Measurements from ENCODE around the gene IPO4. TPM values are rescaled to one million over a fixed set of nuclear protein-coding genes. Genes with fewer than 3 reads are reported as not detected.

IPO4 gene
- total and polyA plus RNA-seq, 2 of the 4 experiments (the other 2 are of a cell fraction), result 37.6 to 39.4 TPM

DNA sequence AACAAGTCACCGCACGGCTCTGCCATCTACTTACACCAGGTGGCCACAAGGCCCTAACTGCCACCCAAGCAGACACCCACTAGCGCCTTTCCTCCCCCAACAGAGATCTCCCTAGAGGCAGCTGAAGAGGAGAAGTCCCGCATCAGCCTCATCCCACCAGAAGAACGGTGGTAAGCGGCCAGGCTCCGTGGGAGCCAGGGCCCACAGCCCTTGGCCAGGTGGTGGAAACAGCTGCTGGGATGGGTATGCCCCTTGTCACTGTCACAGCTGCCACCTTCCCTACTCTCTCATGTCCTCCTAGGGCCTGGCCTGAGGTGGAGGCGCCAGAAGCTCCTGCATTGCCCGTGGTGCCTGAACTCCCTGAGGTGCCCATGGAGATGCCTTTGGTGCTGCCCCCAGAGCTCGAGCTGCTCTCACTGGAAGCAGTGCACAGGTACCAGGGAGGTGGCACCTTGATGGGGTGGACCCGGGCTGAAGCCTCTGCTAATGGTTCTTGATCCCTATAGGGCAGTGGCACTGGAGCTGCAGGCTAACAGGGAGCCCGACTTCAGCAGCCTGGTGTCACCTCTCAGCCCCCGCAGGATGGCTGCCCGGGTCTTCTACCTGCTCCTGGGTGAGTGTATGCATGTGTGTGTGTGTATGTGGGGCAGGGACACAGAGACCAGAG is 9.2 kb downstream of the IPO4 start (continued):
- TF ChIP-seq, protein P1, sequence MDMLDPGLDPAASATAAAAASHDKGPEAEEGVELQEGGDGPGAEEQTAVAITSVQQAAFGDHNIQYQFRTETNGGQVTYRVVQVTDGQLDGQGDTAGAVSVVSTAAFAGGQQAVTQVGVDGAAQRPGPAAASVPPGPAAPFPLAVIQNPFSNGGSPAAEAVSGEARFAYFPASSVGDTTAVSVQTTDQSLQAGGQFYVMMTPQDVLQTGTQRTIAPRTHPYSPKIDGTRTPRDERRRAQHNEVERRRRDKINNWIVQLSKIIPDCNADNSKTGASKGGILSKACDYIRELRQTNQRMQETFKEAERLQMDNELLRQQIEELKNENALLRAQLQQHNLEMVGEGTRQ (IDR thresholded peaks at IDR 0.05; ENCODE audit: low read depth, low read length), result no peak
- no peak for TF ChIP-seq CHD1 (IDR thresholded peaks at IDR 0.05; ENCODE audit: low read depth, low read length)
- TF ChIP-seq RFX5 (IDR thresholded peaks at IDR 0.05; ENCODE audit: low read depth, low read length), result no peak
- TF ChIP-seq MAFK (IDR thresholded peaks at IDR 0.05; ENCODE audit: low read depth, low read length), result no peak
- TF ChIP-seq MXI1 (IDR thresholded peaks at IDR 0.05; ENCODE audit: borderline replicate concordance, low read depth, low read length), result no peak
- no peak for TF ChIP-seq BHLHE40 (IDR thresholded peaks at IDR 0.05; ENCODE audit: low read depth, low read length)
